22Rv1 (cell line): ENCODE measurements around the gene MED12L.

ENCODE experiments used
- H3K27ac ChIP-seq: fragments of 450-650 bp; 2 replicates; pipeline ENCODE4 v1.5.1; 2017
- ZFX ChIP-seq: fragments of 450-650 bp; IDR thresholded peaks from 2 replicates; pipeline ENCODE4 v1.6.1; 2017; ENCODE audit warnings: antibody characterized with exemption, borderline replicate concordance
- TF ChIP-seq, protein P1 (sequence below): fragments of 450-650 bp; IDR thresholded peaks from 2 replicates; pipeline ENCODE4 v1.5.1; 2017; ENCODE audit warnings: mild to moderate bottlenecking

The MED12L gene, protein sequence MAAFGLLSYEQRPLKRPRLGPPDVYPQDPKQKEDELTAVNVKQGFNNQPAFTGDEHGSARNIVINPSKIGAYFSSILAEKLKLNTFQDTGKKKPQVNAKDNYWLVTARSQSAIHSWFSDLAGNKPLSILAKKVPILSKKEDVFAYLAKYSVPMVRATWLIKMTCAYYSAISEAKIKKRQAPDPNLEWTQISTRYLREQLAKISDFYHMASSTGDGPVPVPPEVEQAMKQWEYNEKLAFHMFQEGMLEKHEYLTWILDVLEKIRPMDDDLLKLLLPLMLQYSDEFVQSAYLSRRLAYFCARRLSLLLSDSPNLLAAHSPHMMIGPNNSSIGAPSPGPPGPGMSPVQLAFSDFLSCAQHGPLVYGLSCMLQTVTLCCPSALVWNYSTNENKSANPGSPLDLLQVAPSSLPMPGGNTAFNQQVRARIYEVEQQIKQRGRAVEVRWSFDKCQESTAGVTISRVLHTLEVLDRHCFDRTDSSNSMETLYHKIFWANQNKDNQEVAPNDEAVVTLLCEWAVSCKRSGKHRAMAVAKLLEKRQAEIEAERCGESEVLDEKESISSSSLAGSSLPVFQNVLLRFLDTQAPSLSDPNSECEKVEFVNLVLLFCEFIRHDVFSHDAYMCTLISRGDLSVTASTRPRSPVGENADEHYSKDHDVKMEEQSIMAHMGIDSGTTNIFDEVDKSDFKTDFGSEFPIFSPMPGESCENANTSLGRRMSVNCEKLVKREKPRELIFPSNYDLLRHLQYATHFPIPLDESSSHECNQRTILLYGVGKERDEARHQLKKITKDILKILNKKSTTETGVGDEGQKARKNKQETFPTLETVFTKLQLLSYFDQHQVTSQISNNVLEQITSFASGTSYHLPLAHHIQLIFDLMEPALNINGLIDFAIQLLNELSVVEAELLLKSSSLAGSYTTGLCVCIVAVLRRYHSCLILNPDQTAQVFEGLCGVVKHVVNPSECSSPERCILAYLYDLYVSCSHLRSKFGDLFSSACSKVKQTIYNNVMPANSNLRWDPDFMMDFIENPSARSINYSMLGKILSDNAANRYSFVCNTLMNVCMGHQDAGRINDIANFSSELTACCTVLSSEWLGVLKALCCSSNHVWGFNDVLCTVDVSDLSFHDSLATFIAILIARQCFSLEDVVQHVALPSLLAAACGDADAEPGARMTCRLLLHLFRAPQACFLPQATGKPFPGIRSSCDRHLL (N-terminal part only)

DNA sequence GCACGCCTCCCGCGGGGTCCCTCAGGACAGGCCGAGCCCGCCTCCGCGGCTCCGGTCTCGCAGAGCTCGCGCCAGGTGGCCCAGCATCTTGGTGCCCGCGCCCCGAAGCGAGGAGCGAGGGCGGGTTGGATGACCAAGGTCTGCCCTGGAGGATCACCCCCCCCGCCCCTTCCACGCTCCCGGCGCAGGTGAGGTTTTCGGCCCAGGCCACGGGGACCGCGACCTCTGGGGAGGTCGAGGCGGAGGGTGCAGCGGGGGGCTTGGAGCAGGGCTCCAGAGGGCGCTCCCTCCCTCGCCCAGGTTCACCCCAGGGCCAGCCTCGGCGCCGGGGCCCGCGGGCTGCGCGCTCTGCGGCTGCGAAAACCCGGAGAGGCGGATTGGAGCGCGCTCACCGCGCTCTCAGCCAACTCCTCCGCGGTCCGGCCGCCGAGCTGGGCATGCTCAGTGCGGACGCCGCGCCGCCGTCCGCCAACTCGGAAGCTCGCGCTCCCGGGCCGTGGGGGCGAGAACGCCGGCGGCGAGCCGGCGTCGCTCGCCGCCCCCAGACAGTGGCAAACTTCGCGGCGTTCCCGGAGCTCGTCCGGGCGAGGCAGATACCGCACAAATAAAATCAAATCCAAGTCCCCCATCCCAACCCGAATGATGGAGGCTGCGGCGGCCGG lies at the start of gene MED12L:
Gene MED12L, plus strand, starts transcription at position 438 of the 662 bp plus-strand sequence. CDS start 1,263 bp downstream, outside the sequence.
- peak within 1 kb of the TSS; percentile 37; the same call in 1 of the 2 replicates for H3K27ac ChIP-seq
- TF ChIP-seq, protein P1, sequence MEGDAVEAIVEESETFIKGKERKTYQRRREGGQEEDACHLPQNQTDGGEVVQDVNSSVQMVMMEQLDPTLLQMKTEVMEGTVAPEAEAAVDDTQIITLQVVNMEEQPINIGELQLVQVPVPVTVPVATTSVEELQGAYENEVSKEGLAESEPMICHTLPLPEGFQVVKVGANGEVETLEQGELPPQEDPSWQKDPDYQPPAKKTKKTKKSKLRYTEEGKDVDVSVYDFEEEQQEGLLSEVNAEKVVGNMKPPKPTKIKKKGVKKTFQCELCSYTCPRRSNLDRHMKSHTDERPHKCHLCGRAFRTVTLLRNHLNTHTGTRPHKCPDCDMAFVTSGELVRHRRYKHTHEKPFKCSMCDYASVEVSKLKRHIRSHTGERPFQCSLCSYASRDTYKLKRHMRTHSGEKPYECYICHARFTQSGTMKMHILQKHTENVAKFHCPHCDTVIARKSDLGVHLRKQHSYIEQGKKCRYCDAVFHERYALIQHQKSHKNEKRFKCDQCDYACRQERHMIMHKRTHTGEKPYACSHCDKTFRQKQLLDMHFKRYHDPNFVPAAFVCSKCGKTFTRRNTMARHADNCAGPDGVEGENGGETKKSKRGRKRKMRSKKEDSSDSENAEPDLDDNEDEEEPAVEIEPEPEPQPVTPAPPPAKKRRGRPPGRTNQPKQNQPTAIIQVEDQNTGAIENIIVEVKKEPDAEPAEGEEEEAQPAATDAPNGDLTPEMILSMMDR: no peak; the same call in 1 of the 2 replicates
- TF ChIP-seq ZFX: no peak

- TF ChIP-seq ZFX: no peak
- TF ChIP-seq, protein P1: no peak
- no peak overlapping the region for H3K27ac ChIP-seq
Observed at GRCh38 chr3:151037746-151038477, 47.6 kb upstream of the MED12L start.

DNA sequence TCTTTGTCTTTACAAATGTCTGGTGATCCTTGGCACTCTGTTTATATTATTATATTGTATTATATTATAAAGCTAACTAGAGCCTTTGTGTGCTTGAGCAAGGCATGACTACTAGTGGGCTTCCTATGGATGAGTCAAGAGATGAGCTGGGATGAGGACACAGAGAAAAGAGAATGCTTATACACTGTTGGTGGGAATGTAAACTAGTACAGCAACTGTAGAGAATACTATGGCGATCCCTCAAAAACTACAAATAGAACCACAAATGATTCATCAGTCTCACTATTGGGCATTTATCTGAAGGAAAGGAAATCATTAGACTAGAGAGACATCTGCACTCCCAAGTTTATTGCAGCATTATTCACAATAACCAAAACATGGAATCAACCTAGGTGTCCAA lies 40.8 kb upstream of the MED12L start:
- H3K27ac ChIP-seq: no peak overlapping the region

GRCh38 chr3:151047636-151048035 lies 37.8 kb upstream of the MED12L start:
- H3K27ac ChIP-seq: no peak overlapping the region
- TF ChIP-seq, protein P1: no peak
- TF ChIP-seq ZFX: no peak

More for the DNA sequence above, 40.8 kb upstream of the MED12L start:
- TF ChIP-seq, protein P1: no peak
- no peak for TF ChIP-seq ZFX

DNA sequence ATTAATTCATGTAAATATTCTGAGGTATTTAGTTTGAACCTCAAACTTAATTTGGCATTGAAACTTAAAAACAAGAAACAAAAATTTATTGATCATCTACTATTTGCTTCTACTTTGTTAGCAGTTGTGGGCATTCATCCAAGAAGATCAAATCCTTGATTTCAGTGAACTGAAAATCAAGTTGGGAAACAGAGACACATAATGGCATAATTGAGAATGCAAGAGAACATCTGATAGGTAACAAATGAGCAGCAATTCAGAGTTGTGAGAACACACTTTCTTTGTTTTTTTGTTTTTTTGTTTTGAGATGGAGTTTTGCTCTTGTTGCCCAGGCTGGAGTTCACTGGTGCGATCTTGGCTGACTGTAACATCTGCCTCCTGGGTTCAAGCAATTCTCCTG lies 33.9 kb upstream of the MED12L start:
- no peak for TF ChIP-seq ZFX
- TF ChIP-seq, protein P1: no peak
- H3K27ac ChIP-seq: no peak overlapping the region

DNA sequence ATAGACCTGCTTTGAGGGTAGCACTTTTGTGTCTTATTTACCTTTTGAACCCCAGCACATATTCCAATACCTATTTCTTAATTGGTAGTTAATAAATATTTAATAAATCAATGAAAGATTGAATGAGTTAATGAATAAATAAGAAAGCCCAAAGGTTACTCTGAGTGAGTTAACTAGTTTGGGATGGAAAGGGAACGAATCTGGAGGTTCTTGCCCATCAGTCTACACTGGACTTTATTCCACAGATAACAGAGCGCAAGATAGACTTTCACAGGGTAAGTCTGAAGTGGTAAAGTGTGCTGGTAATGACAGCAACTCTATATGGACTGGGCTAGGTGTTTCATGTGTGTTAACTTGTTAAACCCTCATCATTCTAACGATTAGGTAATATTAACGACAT lies 33.1 kb upstream of the MED12L start:
- TF ChIP-seq ZFX: no peak
- TF ChIP-seq, protein P1: no peak
- no peak overlapping the region for H3K27ac ChIP-seq
